ENCODE measurements around the gene CPB1.

The CPB1 gene

GRCh38 chr3:148833223-148833622 lies 5.6 kb downstream of the CPB1 start:
- DNase-seq (ENCODE audit: low spot score), result no peak

- DNase-seq (ENCODE audit: low spot score), result no peak
Observed at GRCh38 chr3:148839805-148840204, 12.2 kb downstream of the CPB1 start.

DNA sequence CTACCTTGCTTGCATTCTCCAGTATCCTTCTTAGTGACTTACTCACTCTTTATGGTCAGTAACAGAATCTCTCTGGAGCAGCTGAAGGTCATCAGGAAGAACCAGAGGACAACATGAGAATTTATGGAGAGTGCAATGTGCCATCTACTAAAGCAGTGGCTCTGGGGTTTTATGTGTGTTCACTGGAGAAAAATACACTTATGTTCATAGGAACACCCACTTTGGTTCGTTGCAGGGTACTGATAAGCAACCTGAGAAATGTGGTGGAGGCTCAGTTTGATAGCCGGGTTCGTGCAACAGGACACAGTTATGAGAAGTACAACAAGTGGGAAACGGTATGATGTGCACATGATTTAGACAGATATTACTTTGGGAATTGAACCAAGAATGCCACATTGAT lies 12.8 kb downstream of the CPB1 start:
- DNase-seq (ENCODE audit: low spot score), result no peak

GRCh38 chr3:148845756-148846395 lies 18.3 kb downstream of the CPB1 start:
- DNase-seq (ENCODE audit: low spot score), result peak; percentile 42

DNA sequence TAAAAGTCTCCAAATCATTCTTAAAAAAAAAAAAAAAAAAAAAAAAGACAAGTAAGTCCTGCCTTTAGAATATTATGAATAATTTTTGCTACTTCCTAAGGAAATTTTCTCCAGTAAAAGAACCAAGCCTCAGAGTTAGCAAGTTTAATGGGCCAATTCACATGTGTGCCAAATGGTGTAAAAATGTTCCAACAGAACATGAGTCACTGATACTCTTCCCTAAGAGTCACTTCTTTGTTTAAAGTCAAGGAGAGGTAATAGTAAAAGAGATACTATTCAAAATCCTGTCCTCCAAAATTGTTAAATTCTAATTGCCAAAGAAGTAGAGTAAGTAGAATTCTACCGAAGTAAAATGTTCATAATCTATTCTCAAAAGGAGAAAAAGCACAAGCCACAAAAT lies 19.7 kb downstream of the CPB1 start:
- DNase-seq (ENCODE audit: low spot score), result no peak

GRCh38 chr3:148848410-148848809 lies 20.8 kb downstream of the CPB1 start:
- DNase-seq (ENCODE audit: low spot score), result no peak

GRCh38 chr3:148852271-148852992 lies 24.8 kb downstream of the CPB1 start:
- no peak for DNase-seq (ENCODE audit: low spot score)

- no peak for DNase-seq (ENCODE audit: low spot score)
Observed at GRCh38 chr3:148853076-148853475, 25.5 kb downstream of the CPB1 start.

DNA sequence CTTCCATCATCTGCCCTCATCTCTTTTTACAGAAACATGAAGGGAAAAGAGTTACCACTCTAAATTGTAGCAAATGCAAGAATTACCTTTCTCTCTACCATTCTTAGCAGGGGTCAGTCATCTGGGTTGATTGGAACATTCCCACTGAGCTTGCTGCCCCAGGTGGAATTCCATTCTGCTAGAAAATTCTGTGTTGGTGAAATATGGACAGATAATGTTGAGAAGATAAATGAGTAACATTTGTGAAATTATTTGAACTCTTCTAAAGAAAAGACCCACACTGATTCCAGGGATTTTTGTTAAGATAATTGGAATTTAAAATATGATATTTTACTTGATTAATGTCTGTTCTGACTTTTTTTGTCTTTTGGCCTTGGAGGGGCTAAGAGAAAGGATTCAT lies 26.4 kb downstream of the CPB1 start:
- no peak for DNase-seq (ENCODE audit: low spot score)

DNA sequence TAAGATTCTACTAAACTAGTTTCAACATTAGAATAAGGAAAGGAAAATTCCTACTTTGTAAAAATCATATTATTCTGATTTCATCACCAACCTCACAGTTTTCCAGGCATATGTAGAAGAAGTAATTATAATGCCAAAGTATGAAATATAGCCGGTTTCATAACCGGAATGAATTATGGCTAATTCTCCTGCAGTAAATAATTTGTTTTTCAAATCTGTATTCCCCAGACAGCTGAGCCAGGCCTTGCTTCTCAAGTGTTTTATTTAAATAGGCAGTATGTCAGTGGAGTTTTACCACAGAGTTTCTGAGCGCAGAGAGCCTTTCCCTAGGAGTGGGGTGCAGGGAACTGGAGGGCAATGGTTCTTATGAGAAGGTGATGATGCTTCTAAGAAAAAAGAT lies 28.8 kb downstream of the CPB1 start:
- no peak for DNase-seq (ENCODE audit: low spot score)

DNA sequence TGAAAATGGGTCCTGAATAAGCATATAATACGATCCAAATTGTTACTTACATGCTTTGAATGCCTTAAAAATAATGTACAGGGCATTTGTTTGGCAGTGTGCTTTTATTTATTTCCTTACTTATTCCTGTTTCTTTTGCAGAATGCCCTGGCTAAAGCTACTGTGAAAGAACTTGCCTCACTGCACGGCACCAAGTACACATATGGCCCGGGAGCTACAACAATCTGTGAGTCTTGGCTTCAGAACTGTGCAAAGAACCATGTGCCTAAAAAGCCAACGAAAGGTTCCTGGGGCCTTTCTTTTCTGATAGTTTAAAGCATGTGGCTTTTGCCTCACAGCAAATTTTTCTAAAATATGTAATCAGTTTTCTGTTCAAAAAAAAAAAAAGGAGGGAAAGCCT lies 29.7 kb downstream of the CPB1 start:
- peak; percentile 88 for DNase-seq (ENCODE audit: low spot score)

DNA sequence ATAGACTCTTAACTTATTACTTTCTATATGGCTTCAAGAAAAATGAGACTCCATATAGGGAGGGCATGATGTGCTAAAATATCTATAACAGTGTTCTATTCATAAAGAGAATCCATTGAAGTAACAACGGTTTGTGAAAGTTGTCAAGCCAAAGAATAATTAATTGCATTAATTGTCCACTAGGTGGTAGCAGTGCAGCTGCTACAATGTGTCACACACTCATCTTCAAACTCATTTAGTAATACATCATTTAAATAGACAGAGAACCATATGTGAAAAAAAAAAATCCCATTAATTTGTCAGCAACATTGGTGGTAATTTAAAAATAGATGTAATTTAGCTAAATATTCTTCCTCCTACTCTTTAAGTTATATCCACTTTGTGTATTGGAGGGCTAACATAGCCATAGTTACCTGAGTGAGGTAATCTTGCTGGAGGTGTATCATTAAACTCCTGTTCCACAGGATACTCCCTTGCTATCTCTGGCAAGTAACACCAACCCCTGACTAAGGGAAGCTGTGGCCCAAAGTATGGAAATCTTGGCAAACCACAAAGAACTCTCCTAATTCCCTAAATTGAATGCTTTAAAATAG lies 33.8 kb downstream of the CPB1 start:
- peak; percentile 56 for DNase-seq (ENCODE audit: low spot score)

DNA sequence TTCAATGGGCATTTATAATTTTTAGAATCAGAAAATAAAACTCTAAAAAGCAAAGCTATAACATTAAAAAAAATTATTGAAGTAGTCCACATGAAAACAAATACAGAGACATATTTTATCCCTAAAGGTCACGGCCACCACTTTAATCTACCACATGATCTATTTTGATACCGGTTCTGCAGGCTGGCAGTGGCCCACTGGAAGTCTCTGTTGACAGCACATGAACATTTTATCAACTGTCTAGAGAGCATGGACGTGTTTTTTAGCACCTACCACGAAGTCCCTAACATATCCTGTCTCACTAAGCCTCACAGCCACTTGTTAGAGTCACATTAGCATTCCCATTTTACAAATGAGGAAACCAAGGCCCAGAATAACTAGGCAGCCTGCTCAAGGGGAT lies 35.7 kb downstream of the CPB1 start:
- no peak for DNase-seq (ENCODE audit: low spot score)

DNA sequence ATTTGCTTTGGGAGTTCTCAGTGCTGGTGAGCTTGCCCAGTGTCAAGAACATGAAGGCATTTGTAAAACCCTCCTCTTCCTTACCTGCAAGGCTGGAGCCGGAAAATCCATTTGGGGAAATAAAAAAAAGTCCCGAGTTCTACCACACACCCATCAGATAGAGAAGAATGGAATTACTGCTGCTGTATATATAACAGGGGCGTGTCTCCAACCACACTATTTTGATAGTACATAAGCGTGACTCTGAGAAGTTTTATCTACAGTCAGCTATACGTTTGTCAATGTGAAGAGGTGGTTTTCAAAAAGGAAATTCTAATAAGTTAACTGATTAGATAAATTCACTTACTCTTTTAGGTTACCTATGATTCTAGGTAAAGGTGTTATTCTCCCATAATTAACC lies 36.2 kb downstream of the CPB1 start:
- no peak for DNase-seq (ENCODE audit: low spot score)

DNA sequence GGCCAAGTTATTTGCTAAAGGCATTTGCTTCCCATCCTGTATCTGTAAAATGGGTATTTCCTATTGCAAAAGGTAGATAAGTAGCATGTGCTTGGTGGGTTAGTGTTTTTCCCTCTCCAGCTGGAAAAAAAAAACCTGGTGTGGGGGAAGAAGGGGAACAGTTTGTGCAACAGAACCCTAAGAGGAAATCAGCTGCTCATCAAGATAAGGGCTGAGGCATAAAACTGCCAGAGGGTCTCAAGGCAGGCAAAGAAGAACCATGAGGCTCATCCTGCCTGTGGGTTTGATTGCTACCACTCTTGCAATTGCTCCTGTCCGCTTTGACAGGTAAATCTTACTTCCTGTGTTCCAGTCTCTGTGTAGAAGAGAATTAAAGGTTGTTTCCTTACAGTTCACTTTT lies 37.4 kb downstream of the CPB1 start, which contains the start of gene CPA3:
Gene CPA3 (plus strand): TSS at position 248 of the 400 bp plus-strand sequence. CDS start 12 bp downstream, at position 260.
- DNase-seq (ENCODE audit: low spot score), result no peak

DNA sequence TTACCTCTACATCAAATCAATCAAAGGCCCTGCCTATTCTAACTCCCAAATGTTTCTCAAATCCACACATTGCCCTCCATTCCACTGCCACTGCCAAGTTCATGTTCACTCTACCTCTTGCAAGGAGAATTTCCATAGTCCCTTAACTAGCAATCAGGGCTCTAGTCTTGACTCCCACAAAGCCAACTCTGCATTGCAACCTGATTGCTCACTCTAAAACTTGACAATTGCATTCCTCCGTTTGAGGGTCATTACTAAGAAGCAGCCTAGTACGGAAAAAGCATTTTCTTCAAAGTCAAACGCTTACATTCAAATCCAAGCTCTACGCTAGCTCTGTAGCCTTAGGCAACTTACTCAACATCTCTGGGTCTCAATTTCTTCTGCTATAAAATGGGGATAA lies 38.6 kb downstream of the CPB1 start:
- no peak for DNase-seq (ENCODE audit: low spot score)

GRCh38 chr3:148873270-148873927 lies 45.8 kb downstream of the CPB1 start:
- no peak for DNase-seq (ENCODE audit: low spot score)

DNA sequence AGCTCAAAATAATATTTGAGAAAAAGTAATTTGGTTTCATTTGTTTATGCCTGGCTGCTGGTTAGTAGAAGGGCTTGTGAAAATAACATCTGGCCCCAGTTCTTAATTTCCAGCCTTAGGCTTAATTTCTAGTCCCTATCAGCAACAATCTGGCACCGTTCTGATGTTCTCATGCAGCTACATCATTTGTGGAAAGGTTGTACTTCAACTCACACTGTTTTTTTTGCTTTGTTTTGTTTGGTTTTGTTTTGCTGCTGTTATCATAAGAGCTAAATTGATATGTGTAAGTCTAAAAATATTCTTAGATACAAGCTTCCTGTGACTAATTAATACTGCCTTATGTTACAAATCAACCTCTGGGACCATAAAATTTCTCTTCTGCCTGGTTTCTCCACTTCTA lies 46.4 kb downstream of the CPB1 start:
- no peak for DNase-seq (ENCODE audit: low spot score)

DNA sequence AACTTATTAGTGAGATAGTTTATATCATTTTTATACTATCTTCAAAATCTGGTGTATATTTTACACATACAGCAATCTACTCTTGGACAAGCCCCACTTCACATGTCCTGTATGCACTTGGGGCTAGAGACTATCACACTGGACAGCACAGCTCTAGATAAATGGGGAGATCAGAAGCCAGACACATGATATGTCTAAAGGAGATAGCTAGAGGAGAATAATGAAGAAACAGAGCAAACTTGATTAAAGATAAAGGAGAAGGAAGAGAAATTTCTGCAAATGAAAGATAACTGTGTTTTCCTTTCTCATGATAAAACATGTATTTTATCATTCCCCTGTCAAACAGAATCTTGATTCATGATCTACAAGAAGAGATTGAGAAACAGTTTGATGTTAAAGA lies 50.5 kb downstream of the CPB1 start:
- DNase-seq (ENCODE audit: low spot score), result no peak

- DNase-seq (ENCODE audit: low spot score), result no peak
Observed at GRCh38 chr3:148879256-148879655, 51.6 kb downstream of the CPB1 start.

- DNase-seq (ENCODE audit: low spot score), result peak; percentile 25
Observed at GRCh38 chr3:148880681-148881080, 53.1 kb downstream of the CPB1 start.

- DNase-seq (ENCODE audit: low spot score), result no peak
Observed at GRCh38 chr3:148881286-148881685, 53.7 kb downstream of the CPB1 start.

GRCh38 chr3:148882288-148882687 lies 54.7 kb downstream of the CPB1 start:
- peak; percentile 96 for DNase-seq (ENCODE audit: low spot score)
